T-helper 22 cell (primary cell): ENCODE measurements around the gene ZNF70.

Source experiments
- DNase-seq: peaks from one replicate; pipeline ENCODE4 v3.0.0-alpha.2; 2020; ENCODE audit warnings: low read depth

The ZNF70 gene

GRCh38 chr22:23716811-23717801, 33.8 kb downstream of the ZNF70 start:
- peak; percentile 71 for DNase-seq

- no peak for DNase-seq
Observed at GRCh38 chr22:23715806-23716375, 35.0 kb downstream of the ZNF70 start.

- no peak for DNase-seq
Observed at GRCh38 chr22:23714596-23715578, 36.0 kb downstream of the ZNF70 start.

DNA sequence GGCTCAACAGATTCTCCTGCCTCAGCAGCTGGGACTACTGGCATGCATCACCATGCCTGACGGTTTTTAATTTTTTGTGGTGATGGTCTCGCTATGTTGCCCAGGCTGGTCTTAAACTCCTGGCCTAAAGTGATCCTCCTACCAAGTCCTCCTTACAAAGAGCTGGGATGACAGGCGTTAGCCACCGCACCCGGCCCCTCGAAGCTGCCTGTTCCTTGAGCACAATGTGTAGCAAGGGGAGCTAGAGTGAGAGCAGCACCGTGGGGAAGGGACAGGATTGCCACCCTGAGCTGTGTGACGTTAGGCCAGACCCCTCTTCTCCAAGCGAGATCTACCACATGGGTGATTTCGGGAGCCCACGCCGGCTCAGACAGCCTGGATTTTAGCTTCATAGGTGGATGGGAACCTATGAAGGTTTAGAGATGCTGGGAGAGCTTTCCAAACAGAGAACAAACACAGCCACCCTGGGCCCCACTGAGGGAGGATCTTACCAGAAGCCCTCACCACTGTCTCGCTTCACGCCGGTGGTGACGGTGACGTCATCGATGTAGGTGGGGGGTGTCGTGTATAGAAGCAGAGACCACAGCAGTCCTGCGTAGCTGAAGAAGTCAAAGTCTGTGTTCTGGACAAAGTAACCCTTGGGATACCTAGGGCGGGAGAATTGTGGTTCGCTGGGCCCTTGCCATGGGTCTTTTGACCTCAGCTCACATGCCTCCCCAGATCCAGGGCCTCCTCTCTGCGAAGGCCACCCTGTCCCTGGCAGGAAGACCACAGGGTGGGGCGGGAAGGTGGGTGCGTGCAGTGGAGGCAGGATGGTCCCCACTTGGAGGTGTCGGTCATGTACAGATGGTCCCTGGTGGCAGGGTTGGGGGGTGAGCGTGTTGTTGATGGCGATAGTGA, 37.0 kb downstream of the ZNF70 start:
- DNase-seq: no peak

DNA sequence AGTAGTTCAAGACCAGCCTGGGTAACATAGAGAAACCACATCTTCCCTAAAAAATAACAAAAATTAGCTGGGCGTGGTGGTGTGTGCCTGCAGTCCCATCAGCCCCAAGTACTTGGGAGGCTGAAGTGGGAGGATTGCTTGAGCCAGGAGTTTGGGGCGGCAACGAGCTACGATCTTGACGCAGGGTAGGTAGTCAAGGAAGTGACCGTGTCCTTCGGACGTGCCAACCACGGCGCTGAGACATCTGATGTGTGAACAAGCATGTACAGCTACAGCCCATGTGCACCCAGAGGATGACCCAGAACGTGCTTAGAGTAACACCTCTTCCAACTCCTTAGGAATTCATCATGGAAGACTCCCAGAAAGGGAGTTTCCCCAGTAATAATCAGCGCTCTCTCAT, 38.7 kb downstream of the ZNF70 start:
- DNase-seq: no peak

DNA sequence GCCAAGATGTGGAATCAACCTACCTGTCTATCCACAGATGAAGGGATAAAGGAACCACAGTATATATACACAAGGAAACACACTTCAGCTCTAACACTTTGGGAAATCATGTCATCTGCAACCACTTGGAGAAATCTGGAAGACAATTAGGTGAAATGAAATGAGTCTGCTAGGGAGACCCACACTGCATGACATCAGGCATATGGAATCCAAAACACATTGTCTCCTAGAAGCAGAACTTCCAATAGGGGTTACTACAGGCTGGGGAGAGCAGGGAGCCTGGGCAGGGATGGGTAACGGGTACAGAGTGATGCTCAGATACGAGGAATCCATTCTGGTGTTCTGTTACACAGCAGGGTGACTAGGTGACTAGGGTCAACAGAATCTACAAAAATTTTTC, 41.8 kb downstream of the ZNF70 start:
- DNase-seq: no peak

DNA sequence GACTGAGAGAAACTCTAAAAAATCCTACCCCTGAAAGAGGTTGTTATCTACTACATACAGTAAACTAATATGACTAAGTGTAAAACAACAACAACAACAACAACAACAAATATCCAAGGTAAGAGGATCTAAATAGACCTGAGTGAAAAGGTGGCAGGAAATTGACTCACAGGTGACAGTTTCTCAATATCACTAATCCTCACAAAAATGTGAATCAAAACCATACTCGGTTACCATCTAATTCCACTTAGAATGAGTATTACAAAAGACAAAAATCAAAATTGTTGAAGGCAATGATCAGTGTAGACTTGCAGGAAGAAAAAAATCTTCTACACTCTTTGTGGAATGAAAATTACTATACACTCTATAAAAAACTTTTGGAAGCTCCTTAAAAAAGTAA, 42.6 kb downstream of the ZNF70 start:
- DNase-seq: no peak

GRCh38 chr22:23705358-23705757, 45.6 kb downstream of the ZNF70 start:
- no peak for DNase-seq

- no peak for DNase-seq
Observed at GRCh38 chr22:23704829-23705228, 46.1 kb downstream of the ZNF70 start.

- no peak for DNase-seq
Observed at GRCh38 chr22:23704062-23704461, 46.9 kb downstream of the ZNF70 start.

DNA sequence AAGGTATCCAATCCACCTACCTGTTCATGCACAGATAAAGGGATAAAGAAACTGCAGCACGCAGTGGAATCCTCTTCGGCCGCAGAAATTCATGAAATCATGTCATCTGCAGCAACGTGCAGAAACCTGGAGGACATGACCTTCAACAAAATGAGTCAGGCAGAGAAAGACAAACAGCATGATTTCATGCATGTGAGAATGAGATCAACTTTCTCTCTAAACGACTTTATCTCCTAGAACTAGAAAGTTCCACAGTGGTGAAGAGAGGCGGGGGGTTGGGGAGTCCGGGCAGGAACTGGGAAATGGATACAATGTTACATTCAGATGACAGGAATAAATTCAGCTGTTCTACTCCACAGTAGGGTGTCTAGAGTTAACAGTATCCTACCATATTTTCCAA, 50.2 kb downstream of the ZNF70 start:
- no peak for DNase-seq

GRCh38 chr22:23698673-23699235, 52.2 kb downstream of the ZNF70 start:
- no peak for DNase-seq

GRCh38 chr22:23698094-23698493, 52.8 kb downstream of the ZNF70 start:
- no peak for DNase-seq

- DNase-seq: no peak
Observed at GRCh38 chr22:23697031-23697970, 53.6 kb downstream of the ZNF70 start.

DNA sequence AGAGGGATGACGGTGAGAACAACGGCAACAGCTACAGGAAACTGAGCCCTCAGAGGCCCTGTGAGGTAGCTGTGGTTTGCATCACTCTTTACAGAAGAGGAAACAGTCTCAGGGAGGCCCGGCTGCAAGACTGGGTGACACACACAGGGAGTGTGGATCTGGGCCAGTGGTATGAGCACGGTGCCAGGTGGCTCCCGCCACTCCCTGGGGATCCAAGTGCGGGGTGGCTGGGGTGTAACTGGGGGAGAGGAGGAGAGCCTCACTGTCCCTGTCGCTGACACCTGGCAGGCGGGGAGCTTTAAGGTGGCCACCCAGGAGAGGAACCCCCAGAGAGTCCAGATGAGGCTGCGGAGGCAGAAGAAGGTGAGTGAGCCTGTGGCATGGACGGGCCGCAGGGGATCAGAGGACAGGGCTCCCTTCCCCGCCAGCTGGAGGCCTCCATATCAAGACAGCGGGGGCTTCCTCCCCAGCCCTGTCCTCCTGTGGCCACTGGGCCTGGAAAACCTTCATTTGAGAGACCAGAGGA, 54.5 kb downstream of the ZNF70 start:
- DNase-seq: peak; percentile 67

- no peak for DNase-seq
Observed at GRCh38 chr22:23695571-23696325, 55.2 kb downstream of the ZNF70 start.

- no peak for DNase-seq
Observed at GRCh38 chr22:23695141-23695540, 55.8 kb downstream of the ZNF70 start.

- DNase-seq: no peak
Observed at GRCh38 chr22:23693979-23694680, 56.8 kb downstream of the ZNF70 start.
